ENCODE data around the gene HTRA3.

DNA sequence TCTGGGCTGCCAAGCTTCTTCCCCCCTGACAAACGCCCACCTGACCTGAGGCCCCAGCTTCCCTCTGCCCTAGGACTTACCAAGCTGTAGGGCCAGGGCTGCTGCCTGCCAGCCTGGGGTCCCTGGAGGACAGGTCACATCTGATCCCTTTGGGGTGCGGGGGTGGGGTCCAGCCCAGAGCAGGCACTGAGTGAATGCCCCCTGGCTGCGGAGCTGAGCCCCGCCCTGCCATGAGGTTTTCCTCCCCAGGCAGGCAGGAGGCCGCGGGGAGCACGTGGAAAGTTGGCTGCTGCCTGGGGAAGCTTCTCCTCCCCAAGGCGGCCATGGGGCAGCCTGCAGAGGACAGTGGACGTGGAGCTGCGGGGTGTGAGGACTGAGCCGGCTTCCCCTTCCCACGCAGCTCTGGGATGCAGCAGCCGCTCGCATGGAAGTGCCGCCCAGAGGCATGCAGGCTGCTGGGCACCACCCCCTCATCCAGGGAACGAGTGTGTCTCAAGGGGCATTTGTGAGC lies 37.0 kb downstream of the HTRA3 start:
- TF ChIP-seq, protein P1, sequence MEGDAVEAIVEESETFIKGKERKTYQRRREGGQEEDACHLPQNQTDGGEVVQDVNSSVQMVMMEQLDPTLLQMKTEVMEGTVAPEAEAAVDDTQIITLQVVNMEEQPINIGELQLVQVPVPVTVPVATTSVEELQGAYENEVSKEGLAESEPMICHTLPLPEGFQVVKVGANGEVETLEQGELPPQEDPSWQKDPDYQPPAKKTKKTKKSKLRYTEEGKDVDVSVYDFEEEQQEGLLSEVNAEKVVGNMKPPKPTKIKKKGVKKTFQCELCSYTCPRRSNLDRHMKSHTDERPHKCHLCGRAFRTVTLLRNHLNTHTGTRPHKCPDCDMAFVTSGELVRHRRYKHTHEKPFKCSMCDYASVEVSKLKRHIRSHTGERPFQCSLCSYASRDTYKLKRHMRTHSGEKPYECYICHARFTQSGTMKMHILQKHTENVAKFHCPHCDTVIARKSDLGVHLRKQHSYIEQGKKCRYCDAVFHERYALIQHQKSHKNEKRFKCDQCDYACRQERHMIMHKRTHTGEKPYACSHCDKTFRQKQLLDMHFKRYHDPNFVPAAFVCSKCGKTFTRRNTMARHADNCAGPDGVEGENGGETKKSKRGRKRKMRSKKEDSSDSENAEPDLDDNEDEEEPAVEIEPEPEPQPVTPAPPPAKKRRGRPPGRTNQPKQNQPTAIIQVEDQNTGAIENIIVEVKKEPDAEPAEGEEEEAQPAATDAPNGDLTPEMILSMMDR (IDR thresholded peaks at IDR 0.05 in 8 of 11, conservative IDR thresholded peaks at IDR 0.05 in 3 of 11) = no peak
- no peak for TF ChIP-seq POLR2A (IDR thresholded peaks at IDR 0.05)
